NB4 (cell line): ENCODE results near the gene SPPL2B.
"Not testable (repeated sequence)": the region's sequence is repeated elsewhere in the genome, so short reads cannot be mapped to it uniquely, and the experiment has no call there.

ENCODE experiments used
- DNase-seq: peaks from one replicate; pipeline ENCODE4 v3.0.0; 2010; ENCODE audit warnings: low read depth
- H3K4me3 ChIP-seq: one replicate; pipeline ENCODE4 v1.5.1; 2011; ENCODE audit warnings: mild to moderate bottlenecking, low read depth, low read length, moderate library complexity
- CTCF ChIP-seq: IDR thresholded peaks from one replicate; pipeline ENCODE4 v1.5.1; 2012; ENCODE audit warnings: low read depth, low read length
- MAX ChIP-seq: IDR thresholded peaks from 2 replicates; pipeline ENCODE4 v1.6.1; 2011; ENCODE audit warnings: low read depth, low read length
- MYC ChIP-seq: IDR thresholded peaks from 2 replicates; pipeline ENCODE4 v1.6.1; 2011; ENCODE audit warnings: low read depth, low read length
- POLR2A ChIP-seq: IDR thresholded peaks from 2 replicates; pipeline ENCODE4 v1.6.1; 2011; ENCODE audit warnings: mild to moderate bottlenecking; ENCODE audit not compliant: insufficient read length; ENCODE audit errors: extremely low read depth

The SPPL2B gene

GRCh38 chr19:2392366-2392765, 63.9 kb downstream of the SPPL2B start:
- TF ChIP-seq MYC (no peak), CTCF (no peak), POLR2A (no peak), MAX (no peak)
- no peak overlapping the region for H3K4me3 ChIP-seq
- DNase-seq: no peak

- DNase-seq: peak; percentile 25
- not testable (repeated sequence) for H3K4me3 ChIP-seq
These were observed 64.4 kb downstream of the SPPL2B start for GRCh38 chr19:2392899-2393298.

- DNase-seq: no peak
- peak overlapping the region; percentile 64 for H3K4me3 ChIP-seq
- TF ChIP-seq MYC (no peak), POLR2A (no peak), MAX (no peak)
These were observed 65.6 kb downstream of the SPPL2B start for GRCh38 chr19:2394054-2394441.

GRCh38 chr19:2394442-2395292, 66.2 kb downstream of the SPPL2B start:
- peak; percentile 82 for DNase-seq
- TF ChIP-seq MAX (no peak), CTCF (no peak), POLR2A (peak; percentile 46), MYC (no peak; the same call in 1 of the 2 replicates)
- H3K4me3 ChIP-seq: peak overlapping the region; percentile 64

GRCh38 chr19:2395293-2395829, 66.9 kb downstream of the SPPL2B start:
- H3K4me3 ChIP-seq, DNase-seq: not testable (repeated sequence)

GRCh38 chr19:2397173-2397572, 68.7 kb downstream of the SPPL2B start:
- H3K4me3 ChIP-seq: not testable (repeated sequence)

GRCh38 chr19:2398735-2399305, 70.3 kb downstream of the SPPL2B start:
- no peak for TF ChIP-seq MAX
- no peak for TF ChIP-seq CTCF
- TF ChIP-seq MYC: no peak
- TF ChIP-seq POLR2A: no peak
- DNase-seq: no peak
- no peak overlapping the region for H3K4me3 ChIP-seq

More at GRCh38 chr19:2397173-2397572, 68.7 kb downstream of the SPPL2B start:
- not testable (repeated sequence) for DNase-seq

- H3K4me3 ChIP-seq: no peak overlapping the region
- TF ChIP-seq MAX (no peak), POLR2A (no peak), CTCF (no peak), MYC (no peak)
- DNase-seq: no peak
These were observed 71.1 kb downstream of the SPPL2B start for GRCh38 chr19:2399582-2399981.
